Measurements from ENCODE around the gene POU2AF1.
A peak's percentile ranks its signal among the peaks of the same experiment; 100 is the strongest.

POU2AF1 gene

GRCh38 chr11:111411456-111411855 lies 32.4 kb upstream of the POU2AF1 start:
- in situ Hi-C loops (cut with MboI; ENCODE audit: low sequenced_read_pairs, unreplicated experiment): no loop called here
- no peak for DNase-seq (ENCODE audit: low spot score)
- TF ChIP-seq CTCF (IDR thresholded peaks at IDR 0.05; ENCODE audit: borderline replicate concordance, control extremely low read depth, extremely low read depth, insufficient read depth, missing control alignments): no peak

DNA sequence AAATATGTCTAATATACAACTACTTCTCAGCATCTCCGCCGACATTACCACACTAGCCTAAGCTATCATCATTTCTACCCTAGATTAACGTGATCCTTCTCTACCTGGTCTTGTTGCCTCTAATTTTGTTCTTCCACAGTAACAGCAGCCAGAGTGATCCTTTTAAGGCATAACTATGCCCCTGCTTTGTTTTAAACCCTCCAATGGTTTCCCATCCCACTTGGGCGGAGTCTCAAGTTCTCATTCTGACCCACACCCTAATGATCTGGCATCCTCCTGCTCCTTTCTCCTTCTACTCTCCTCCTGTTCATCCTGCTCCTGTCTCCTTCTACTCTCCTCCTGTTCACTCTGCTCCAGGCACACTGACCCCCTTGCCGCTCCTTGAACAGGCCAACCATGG lies 31.9 kb upstream of the POU2AF1 start:
- no peak for DNase-seq (ENCODE audit: low spot score)
- no peak for TF ChIP-seq CTCF (IDR thresholded peaks at IDR 0.05; ENCODE audit: borderline replicate concordance, control extremely low read depth, extremely low read depth, insufficient read depth, missing control alignments)
- in situ Hi-C loops (cut with MboI; ENCODE audit: low sequenced_read_pairs, unreplicated experiment): no loop called here

- in situ Hi-C loops (cut with MboI; ENCODE audit: low sequenced_read_pairs, unreplicated experiment): no loop called here
- DNase-seq (ENCODE audit: low spot score): peak; percentile 45
- TF ChIP-seq CTCF (IDR thresholded peaks at IDR 0.05; ENCODE audit: borderline replicate concordance, control extremely low read depth, extremely low read depth, insufficient read depth, missing control alignments): no peak
These were observed 30.8 kb upstream of the POU2AF1 start for GRCh38 chr11:111409915-111410314.

GRCh38 chr11:111408789-111409727 lies 30.0 kb upstream of the POU2AF1 start:
- no peak for DNase-seq (ENCODE audit: low spot score)
- in situ Hi-C loops (cut with MboI; ENCODE audit: low sequenced_read_pairs, unreplicated experiment): no loop called here
- TF ChIP-seq CTCF (IDR thresholded peaks at IDR 0.05; ENCODE audit: borderline replicate concordance, control extremely low read depth, extremely low read depth, insufficient read depth, missing control alignments): no peak

GRCh38 chr11:111407652-111408051 lies 28.6 kb upstream of the POU2AF1 start:
- in situ Hi-C loops (cut with MboI; ENCODE audit: low sequenced_read_pairs, unreplicated experiment): no loop called here
- no peak for TF ChIP-seq CTCF (IDR thresholded peaks at IDR 0.05; ENCODE audit: borderline replicate concordance, control extremely low read depth, extremely low read depth, insufficient read depth, missing control alignments)
- DNase-seq (ENCODE audit: low spot score): no peak

- no peak for TF ChIP-seq CTCF (IDR thresholded peaks at IDR 0.05; ENCODE audit: borderline replicate concordance, control extremely low read depth, extremely low read depth, insufficient read depth, missing control alignments)
- DNase-seq (ENCODE audit: low spot score): no peak
- in situ Hi-C loops (cut with MboI; ENCODE audit: low sequenced_read_pairs, unreplicated experiment): no loop called here
These were observed 27.5 kb upstream of the POU2AF1 start for GRCh38 chr11:111406589-111406988.

All from GM13976 (cell line).